IMR-90 (cell line): Measurements from ENCODE around the gene OR10Z1. TPM values are rescaled to one million over a fixed set of nuclear protein-coding genes. Genes with fewer than 3 reads are reported as not detected.

ENCODE experiments used
- ATAC-seq: fragments of 200-7000 bp; cut with Tn5 transposase; 2 replicates; pipeline ENCODE4 v1.9.1; 2020; ENCODE audit warnings: low read depth, mild to moderate bottlenecking, moderate library complexity
- BruUV-seq: library from RNA; stranded (reverse); fragments of 400-500 nt; replicated peaks from 2 replicates; lab custom pipeline; 2021; lab: Mats Ljungman, UMichigan
- CTCF ChIA-PET: fragments of 300-600 bp; formaldehyde crosslinking; extraction: SDS; loops from one replicate; lab custom pipeline; 2021; ENCODE audit warnings: antibody characterized with exemption; lab: Yijun Ruan, JAX
- POLR2A ChIA-PET: fragments of 300-600 bp; sonication (Branson Sonifier 250); formaldehyde crosslinking; loops from one replicate; lab custom pipeline; 2022; ENCODE audit warnings: antibody characterized with exemption; ENCODE audit not compliant: unreplicated experiment; lab: Charles Lee
- DNase-seq: peaks from one replicate; pipeline ENCODE4 v3.0.0; 2013
- H2AFZ ChIP-seq: replicated peaks from 2 replicates; pipeline ENCODE3; 2013; ENCODE audit warnings: low read length, mild to moderate bottlenecking; ENCODE audit not compliant: poor library complexity
- H2AK5ac ChIP-seq: 2 replicates; pipeline ENCODE4 v1.6.1; 2013; ENCODE audit warnings: low read depth, low read length, inconsistent platforms
- H2AK9ac ChIP-seq: replicated peaks from 2 replicates; pipeline ENCODE3; 2013; ENCODE audit warnings: mild to moderate bottlenecking, low read depth, low read length, moderate library complexity; ENCODE audit not compliant: poor library complexity
- H2BK120ac ChIP-seq: 2 replicates; pipeline ENCODE4 v1.6.1; 2013; ENCODE audit warnings: low read depth, low read length, inconsistent platforms
- H2BK15ac ChIP-seq: 3 replicates; pipeline ENCODE4 v1.6.1; 2013; ENCODE audit warnings: low read depth, low read length, inconsistent platforms
- H2BK20ac ChIP-seq: 2 replicates; pipeline ENCODE4 v1.6.1; 2013; ENCODE audit warnings: low read depth, mild to moderate bottlenecking, inconsistent platforms, low read length, moderate library complexity
- H2BK5ac ChIP-seq: 2 replicates; pipeline ENCODE4 v1.6.1; 2013; ENCODE audit warnings: mild to moderate bottlenecking, low read depth, low read length, inconsistent platforms; ENCODE audit not compliant: poor library complexity, severe bottlenecking
- H3K14ac ChIP-seq: replicated peaks from 2 replicates; pipeline ENCODE4 v1.6.1; 2013; ENCODE audit warnings: low read depth, low read length, inconsistent platforms
- H3K18ac ChIP-seq: 2 replicates; pipeline ENCODE4 v1.6.1; 2013; ENCODE audit warnings: low read depth, low read length, control low read depth
- H3K23ac ChIP-seq: 2 replicates; pipeline ENCODE4 v1.6.1; 2013; ENCODE audit warnings: low read depth, low read length, inconsistent platforms
- H3K27ac ChIP-seq: 2 replicates; pipeline ENCODE4 v1.5.1; 2013; ENCODE audit warnings: mild to moderate bottlenecking, control low read depth, low read length; ENCODE audit not compliant: insufficient read depth
- H3K27me3 ChIP-seq: 2 replicates; pipeline ENCODE4 v1.6.1; 2013; ENCODE audit warnings: low read length; ENCODE audit not compliant: control insufficient read depth, insufficient read depth
- H3K36me3 ChIP-seq: 2 replicates; pipeline ENCODE4 v1.6.1; 2013; ENCODE audit warnings: low read length, mixed read lengths; ENCODE audit not compliant: control insufficient read depth, insufficient read depth
- H3K4ac ChIP-seq: 2 replicates; pipeline ENCODE4 v1.6.1; 2013; ENCODE audit warnings: low read depth, low read length, inconsistent platforms
- H3K4me1 ChIP-seq: 2 replicates; pipeline ENCODE4 v1.6.1; 2013; ENCODE audit warnings: low read length, mixed read lengths; ENCODE audit not compliant: control insufficient read depth, insufficient read depth
- H3K4me2 ChIP-seq: 2 replicates; pipeline ENCODE4 v1.6.1; 2013; ENCODE audit warnings: low read depth, mild to moderate bottlenecking, control low read depth, low read length, moderate library complexity
- H3K4me3 ChIP-seq: 2 replicates; pipeline ENCODE4 v1.5.1; 2013; ENCODE audit warnings: low read depth, mild to moderate bottlenecking, control low read depth, low read length, moderate library complexity; ENCODE audit not compliant: insufficient read depth
- H3K56ac ChIP-seq: 2 replicates; pipeline ENCODE4 v1.6.1; 2013; ENCODE audit warnings: low read length, inconsistent platforms; ENCODE audit not compliant: insufficient read depth; ENCODE audit errors: extremely low read depth
- H3K79me1 ChIP-seq, 2 experiments: 2 replicates each; pipeline ENCODE4 v1.6.1; 2013; ENCODE audit warnings: low read length in 2 of 2, inconsistent platforms in 1 of 2, low read depth in 1 of 2
- H3K9ac ChIP-seq: 2 replicates; pipeline ENCODE4 v1.6.1; 2013; ENCODE audit warnings: low read depth, low read length, control low read depth
- H3K9me1 ChIP-seq: 2 replicates; pipeline ENCODE4 v1.6.1; 2013; ENCODE audit warnings: low read length, inconsistent platforms; ENCODE audit not compliant: insufficient read depth
- H3K9me3 ChIP-seq: 2 replicates; pipeline ENCODE4 v1.6.1; 2013; ENCODE audit warnings: low read length; ENCODE audit not compliant: control insufficient read depth, insufficient read depth
- H4K20me1 ChIP-seq: 2 replicates; pipeline ENCODE4 v1.6.1; 2013; ENCODE audit warnings: low read length, inconsistent platforms; ENCODE audit not compliant: insufficient read depth
- H4K5ac ChIP-seq: 2 replicates; pipeline ENCODE4 v1.6.1; 2013; ENCODE audit warnings: mild to moderate bottlenecking, low read depth, low read length, control low read depth
- H4K8ac ChIP-seq, 2 experiments: 2 replicates each; pipeline ENCODE4 v1.6.1; 2013; ENCODE audit warnings: low read depth in 2 of 2, low read length in 2 of 2, control low read depth in 1 of 2, inconsistent platforms in 1 of 2
- H4K91ac ChIP-seq: 2 replicates; pipeline ENCODE4 v1.6.1; 2013; ENCODE audit warnings: low read depth, low read length, inconsistent platforms; ENCODE audit not compliant: insufficient read depth
- BHLHE40 ChIP-seq: fragments of 150-350 bp; IDR thresholded peaks from 2 replicates; pipeline ENCODE4 v1.6.1; 2016; ENCODE audit warnings: mild to moderate bottlenecking, low read depth, low read length
- CTCF ChIP-seq: conservative IDR thresholded peaks from 2 replicates; pipeline ENCODE4 v1.5.1; 2012; ENCODE audit warnings: mild to moderate bottlenecking, low read depth, low read length, improper control_type of control experiment
- MAZ ChIP-seq: IDR thresholded peaks from 2 replicates; pipeline ENCODE4 v1.6.1; 2012; ENCODE audit warnings: low read depth, mild to moderate bottlenecking, low read length, improper control_type of control experiment, moderate library complexity, borderline replicate concordance
- WGBS, 2 experiments: methylation state at CpG; one replicate each; pipeline versions ENCODE4 v1.1.5 to v1.1.7; 2013; ENCODE audit warnings: missing lambda C conversion rate in 2 of 2; ENCODE audit not compliant: insufficient read length in 1 of 2; ENCODE audit errors: extremely low coverage in 2 of 2; 5-methylcytosine and 5-hydroxymethylcytosine counted together
- dilution Hi-C: fragments of 300-500 bp; cut with HindIII; formaldehyde crosslinking; loops from one replicate; pipeline ENCODE4 v1.14.3; 2018; ENCODE audit warnings: low sequenced_read_pairs; ENCODE audit not compliant: unreplicated experiment
- in situ Hi-C: fragments of 300-500 bp; cut with MboI; formaldehyde crosslinking; loops from 3 replicates; pipeline ENCODE4 v1.14.3; 2019; ENCODE audit warnings: low sequenced_read_pairs, inconsistent platforms, mixed read lengths
- intact Hi-C: fragments of 100-400 bp; cut with micrococcal nuclease; formaldehyde crosslinking; loops from 2 replicates; pipeline ENCODE4 v1.10.0; 2022
- polyA plus RNA-seq, 3 experiments: library from polyadenylated mRNA; depleted of rRNA; stranded (reverse); fragments of >200 nt; gene quantifications; 2 replicates each; pipeline ENCODE4 v1.2.3, GENCODE V29; 2012; ENCODE audit warnings: low replicate concordance in 1 of 3
- total RNA-seq: library from RNA; depleted of rRNA; stranded (reverse); fragments of >200 nt; gene quantifications from 2 replicates; pipeline ENCODE4 v1.2.3, GENCODE V29; 2012

OR10Z1 gene
- total and polyA plus RNA-seq, 2 of the 4 experiments (the other 2 are of a cell fraction) = not detected

- Histone ChIP-seq H2AK5ac (no peak overlapping the region), H2BK15ac (no peak overlapping the region), H4K20me1 (no peaks in the 10 kb centered on the region), H3K18ac (no peak overlapping the region), H3K36me3 (no peaks in the 10 kb centered on the region), H3K4me3 (no peak overlapping the region), H3K4me2 (no peak overlapping the region), H4K5ac (no peak overlapping the region), H3K9me3 (no peaks in the 10 kb centered on the region), H3K27ac (no peak overlapping the region), H2BK20ac (no peak overlapping the region), H3K14ac (no peak overlapping the region), H2BK5ac (no peak overlapping the region), H3K4me1 (no peaks in the 10 kb centered on the region), H3K27me3 (no peaks in the 10 kb centered on the region), H3K23ac (no peak overlapping the region), H2AK9ac (no peak overlapping the region), H2AFZ (no peak overlapping the region), H3K79me1 (no peaks in the 10 kb centered on the region), H3K9ac (no peak overlapping the region), H3K56ac (no peak overlapping the region), H3K9me1 (no peaks in the 10 kb centered on the region), H4K91ac (no peak overlapping the region), H4K8ac (no peak overlapping the region), H2BK120ac (no peak overlapping the region), H3K4ac (no peak overlapping the region)
- ChIA-PET POLR2A (interaction anchor here (0.6 kb wide), 1 partner anchor 8 kb away, joined by 4 read pairs; no protein-coding TSS in a partner anchor), CTCF (no interaction called here)
- dilution Hi-C loops (no loop called here), in situ Hi-C loops (no loop called here), intact Hi-C loops (no loop called here)
- no TSS peak for BruUV-seq
- ATAC-seq (no peak), DNase-seq (no peak)
- no peak for TF ChIP-seq BHLHE40
- TF ChIP-seq MAZ = no peak
- TF ChIP-seq CTCF = no peak
- no CpG with 5 or more reads among the region's 3 CpGs for WGBS, 2 experiments
These were observed 6.8 kb downstream of the OR10Z1 start for GRCh38 chr1:158611916-158612315.
